GM19324 (cell line): Measurements from ENCODE around the gene CTNNA1.

Experiments
- ATAC-seq: cut with Tn5 transposase; IDR thresholded peaks from one replicate; pipeline ENCODE4 v1.9.1; 2021; ENCODE audit warnings: mild to moderate bottlenecking, moderate library complexity; ENCODE audit not compliant: unreplicated experiment, low FRiP score

The CTNNA1 gene

DNA sequence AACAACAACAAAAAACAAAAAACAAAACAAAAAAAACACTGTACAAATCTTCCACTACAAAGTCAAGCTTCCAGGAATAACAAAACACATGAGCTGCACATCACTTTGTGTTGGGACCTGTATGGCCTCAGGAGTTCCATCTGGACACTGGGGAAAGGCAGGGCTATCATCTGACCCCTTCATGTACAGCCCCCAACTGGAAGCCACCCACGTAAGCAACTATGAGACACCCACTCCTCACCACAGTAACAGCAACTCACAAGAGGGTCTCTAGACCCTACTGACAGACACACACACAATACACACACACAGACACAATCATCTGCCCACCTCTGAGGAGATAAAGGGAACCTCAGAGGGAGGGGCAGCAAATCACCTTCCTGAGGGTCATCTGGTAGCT, 203.6 kb downstream of the CTNNA1 start:
- no peak for ATAC-seq

DNA sequence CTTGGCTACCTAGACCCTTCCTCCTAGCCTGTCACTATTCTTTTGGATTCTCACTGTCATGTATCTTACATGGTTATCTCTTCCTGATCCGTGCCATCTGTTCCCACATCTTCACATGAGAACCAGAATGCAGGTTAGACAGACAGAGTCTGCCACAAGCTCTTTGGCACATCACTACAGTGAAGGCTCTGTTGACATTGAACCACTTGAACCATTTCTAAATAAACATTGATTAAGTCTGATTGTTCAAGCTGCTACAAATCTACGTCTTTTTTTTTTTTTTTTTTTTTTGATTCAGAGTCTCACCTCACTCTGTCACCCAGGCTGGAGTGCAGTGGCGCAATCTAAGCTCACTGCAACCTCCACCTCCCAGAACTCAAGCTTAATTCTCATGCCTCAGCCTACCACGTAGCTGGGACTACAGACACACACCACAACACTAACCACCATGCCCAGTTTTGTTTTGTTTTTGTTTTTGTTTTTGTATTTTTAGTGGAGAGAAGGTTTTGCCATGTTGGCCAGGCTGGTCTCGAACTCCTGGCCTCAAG, 207.0 kb downstream of the CTNNA1 start:
- ATAC-seq, result no peak

DNA sequence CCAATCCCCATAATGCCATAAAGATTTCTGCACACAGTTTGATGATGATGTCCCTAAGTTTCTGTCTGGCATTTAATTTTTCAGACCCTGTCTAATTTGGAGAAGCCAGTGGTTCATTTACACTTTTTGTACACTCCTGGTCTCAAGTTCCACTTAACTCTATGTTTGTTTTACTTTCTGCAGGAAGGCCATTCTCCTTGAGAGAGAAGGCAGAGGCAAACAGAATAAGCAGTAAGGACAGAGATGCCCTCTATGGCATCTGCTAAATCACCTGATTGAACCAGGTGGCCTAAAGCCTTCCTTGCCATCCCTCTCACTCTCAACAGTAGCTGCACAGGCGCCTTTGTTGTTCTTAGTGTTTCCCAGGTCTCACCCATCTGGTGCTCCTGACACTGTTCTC, 208.0 kb downstream of the CTNNA1 start:
- no peak for ATAC-seq

DNA sequence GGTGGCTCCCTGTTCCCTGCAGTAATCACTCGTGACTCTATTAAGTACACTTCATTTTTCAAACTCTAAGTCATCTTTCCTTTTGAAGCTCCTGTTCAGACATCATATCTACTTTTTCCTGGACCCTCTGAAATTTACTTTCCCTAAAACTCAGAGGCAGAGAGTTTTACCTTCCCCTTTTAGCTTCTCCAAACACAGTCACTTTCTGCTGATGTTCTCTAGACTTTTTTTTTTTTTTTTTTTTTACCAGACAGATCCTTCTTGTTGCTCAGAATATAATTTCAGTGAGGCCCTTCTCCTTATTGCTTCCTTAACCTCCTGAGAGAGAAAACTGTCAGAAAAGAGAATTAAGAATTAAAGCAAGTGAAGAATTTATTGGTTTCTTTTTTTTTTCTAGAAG, 208.5 kb downstream of the CTNNA1 start:
- no peak for ATAC-seq

DNA sequence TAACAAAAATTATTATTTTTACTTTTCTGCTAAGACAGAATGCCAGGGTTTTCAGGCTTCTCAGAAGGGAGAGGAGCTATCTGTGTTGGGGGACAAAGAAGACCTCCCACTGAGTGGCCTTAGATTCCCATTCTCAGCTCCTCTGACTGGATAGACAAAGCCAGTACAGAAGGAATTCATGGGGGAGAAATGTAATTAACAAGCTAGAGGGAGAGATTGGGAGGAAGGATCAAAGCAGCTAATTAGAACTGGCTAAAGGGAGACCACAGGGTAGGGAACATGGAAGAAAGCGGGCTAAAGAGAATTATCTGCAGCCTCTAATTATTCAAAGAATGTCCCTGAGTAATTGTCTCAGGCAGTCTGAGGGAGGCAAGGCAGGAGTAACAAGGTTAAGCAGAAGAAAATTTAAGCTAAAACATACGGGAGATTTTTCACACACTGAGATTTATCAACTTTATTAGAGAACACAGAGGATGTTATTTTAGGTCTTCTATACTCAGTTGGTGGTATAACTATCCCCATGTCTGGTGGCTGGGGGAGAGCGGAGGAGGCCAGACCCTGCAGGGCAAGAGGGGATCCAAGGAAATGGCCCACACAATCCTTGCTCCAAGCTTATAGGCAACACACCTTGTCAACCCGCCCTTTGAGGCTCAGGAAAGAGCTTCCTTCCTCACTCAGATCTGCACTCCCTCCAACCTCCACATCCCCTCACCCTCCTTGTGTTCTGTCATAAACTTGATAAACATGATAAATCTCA, 209.6 kb downstream of the CTNNA1 start:
- ATAC-seq, result no peak

DNA sequence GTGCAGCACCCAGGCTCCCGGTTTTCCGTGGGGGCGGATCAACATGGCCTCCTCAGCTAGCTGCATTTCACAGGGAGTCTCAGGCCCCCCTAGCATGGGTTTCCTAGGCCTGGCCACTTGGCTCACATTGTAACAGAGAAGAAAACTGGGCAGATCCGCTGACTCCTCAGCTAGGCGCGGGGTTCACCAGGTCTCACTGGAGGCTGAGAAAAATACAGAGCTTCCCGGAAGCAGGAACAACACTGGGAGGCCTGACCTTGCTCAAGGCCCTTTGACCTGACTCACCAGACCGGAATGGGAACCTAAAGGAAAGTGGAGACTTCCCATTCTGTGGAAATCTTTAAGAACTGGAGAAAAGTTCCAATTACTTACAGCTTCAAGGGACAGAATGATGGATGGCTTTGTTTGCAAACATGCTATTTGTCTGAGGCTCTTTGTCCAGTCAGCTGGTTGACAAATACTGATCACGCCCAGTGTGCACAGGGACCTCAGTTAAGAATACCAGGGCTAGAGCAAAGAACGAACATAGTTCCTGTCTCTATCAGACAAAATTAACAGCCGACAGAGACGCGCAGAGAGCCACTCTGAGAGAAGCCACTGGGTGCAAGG, 210.6 kb downstream of the CTNNA1 start:
- no peak for ATAC-seq

DNA sequence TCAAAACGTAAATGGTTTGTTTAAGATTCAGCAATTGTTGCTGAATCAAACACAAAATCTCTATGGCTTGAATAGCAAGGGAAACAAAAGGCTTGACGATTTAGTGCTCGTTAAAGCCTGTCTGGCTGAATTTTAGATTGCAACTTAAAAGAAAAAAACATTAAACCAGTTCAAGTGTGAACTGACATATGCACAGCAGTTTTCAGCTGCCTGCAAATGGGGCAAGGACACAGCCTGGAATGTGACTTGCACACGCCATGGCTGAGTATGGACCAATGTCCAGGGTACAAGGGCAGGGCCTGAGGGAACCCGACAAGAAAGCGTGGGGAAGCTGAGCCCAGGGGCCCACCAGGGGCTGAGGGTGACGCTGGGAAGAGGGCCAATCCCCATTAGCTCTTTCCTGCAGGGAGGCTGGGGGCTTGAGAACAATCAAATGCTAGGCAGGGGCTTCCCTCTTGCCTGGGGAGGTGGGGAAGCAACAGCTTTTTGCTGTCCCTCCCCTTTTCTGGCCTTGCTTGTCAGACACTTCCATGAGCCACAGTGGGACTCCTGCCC, 211.5 kb downstream of the CTNNA1 start:
- ATAC-seq, result no peak

DNA sequence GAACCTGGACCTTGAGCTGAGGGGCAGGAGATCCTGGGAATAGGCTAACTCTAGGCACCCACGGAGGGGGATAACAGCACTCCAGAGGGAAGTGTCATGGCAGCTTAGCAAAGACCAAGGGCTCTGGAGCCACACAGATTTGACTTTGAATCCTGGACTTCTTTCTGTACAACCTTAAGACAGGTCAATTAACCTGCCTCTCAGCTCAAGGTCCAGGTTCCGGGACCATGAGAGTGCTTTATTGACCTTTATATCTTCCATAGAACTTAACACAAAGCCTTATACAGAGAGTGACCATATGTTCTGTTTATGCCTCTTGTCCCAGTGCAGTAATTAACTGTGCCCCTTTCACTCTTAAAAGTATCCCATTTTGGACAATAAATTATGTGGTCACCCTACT, 212.4 kb downstream of the CTNNA1 start:
- no peak for ATAC-seq

DNA sequence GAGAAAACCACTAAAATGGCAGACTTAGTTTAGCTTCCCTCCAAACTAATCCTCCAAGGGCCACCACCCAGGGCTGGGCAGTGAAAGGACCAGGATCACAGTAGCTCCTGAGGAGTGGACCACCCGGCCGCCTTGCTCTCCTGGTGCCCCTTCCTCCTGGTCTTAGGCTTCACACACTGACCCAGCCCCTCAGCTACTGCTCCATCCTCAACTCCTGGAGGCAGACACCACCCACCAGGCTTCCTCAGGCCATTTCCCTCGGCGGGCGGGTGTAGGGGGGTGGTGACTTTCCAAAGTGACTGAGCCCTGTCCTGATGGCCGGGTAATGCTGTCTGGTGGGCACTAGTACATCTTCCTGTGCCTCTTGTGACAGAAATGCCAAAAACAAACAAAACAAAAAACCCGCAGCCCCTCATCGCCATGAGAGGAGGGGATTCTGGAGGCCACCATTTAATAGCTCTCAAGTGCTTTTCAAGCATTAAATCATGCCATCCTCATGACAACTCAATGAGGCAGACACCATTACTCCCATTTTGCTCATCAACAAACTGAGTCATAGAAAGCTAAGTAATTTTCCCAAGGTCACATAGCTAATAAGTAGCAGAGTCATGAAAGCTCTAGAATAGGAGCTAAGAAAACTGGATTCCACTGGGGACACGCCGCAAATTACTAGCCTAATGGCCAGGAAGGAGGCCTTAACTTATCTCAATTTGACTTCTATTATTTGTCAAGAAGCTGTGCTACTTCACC, 213.2 kb downstream of the CTNNA1 start:
- no peak for ATAC-seq

DNA sequence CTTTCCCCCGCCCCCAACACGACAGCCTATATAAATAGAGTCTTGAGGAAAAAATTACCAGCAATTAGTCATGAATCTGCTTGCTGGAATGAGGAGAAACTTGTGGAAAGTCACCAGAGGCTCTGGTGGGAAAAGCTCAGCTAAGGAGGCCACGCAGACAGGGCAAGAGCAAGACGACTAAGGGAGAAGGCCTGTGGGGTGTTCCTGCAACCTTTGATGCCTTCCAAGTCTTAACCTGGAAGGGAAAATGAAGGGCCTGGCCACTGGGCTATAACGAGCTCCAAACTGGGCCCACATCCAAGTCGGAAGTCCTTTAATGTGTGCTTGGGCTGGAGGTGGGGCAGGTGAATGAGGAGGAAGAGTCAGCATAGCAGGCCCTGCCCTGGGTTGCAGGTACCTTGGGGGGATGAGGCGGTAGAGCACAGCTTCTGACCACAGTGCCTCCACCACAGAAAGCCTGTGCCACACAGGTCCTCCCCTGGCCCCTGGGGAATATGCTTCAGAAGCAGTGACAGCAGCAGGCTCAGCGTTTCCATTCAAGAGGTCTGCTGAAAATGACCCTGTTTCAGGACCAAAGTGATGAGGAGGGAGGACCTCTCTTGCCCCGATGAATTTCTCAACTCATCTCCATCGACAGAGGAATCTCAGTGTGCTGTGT, 214.7 kb downstream of the CTNNA1 start:
- no peak for ATAC-seq

DNA sequence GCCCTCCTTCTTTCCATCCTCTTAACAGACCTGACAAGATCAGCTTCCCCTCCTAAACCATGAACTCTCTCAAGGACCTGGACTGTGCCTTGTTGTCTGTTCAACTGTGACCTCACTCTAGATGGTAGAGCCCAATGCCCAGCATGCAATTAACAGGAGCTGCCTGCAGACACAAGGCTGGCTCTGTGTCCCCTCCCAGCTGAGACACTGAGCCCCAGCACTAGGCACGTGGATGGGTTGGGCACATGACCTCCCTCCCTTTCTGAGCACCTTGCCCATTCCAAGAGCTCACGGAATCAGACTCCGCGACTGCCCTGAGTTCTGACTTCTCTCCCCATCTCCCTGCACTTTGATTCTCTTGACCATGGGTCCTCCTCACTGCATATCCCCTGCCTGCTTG, 215.4 kb downstream of the CTNNA1 start:
- ATAC-seq, result no peak

DNA sequence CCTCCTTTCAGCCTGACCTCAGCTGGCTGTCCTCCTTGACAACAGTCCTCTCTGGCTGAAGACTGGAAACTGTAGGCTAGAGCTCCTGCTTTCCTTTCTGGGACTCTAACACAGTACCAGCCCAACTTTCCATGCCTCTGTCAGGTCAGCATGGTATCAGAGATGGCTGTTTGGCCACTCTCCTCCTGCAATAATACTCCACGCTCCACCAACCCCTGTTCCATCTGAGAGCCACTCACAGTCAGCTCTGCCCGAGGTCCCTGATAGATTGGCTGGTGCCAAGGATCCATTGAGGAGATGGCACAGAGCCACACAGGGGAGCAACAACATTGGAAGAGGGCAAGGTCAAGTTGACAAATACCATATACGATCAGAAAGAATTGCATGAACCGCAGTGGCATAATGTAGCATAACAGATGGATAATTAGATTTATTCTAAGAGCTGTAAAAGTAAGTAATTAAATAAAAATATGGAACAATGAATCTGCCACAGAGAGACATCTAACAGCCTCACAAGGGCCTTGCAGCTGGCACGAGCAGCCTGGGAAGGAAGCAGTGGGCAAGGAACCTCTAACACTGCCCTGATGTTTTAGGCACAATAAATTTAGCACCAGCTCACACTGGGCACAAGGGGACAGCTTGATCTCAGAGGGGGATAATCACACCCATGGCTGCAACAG, 216.2 kb downstream of the CTNNA1 start:
- no peak for ATAC-seq

DNA sequence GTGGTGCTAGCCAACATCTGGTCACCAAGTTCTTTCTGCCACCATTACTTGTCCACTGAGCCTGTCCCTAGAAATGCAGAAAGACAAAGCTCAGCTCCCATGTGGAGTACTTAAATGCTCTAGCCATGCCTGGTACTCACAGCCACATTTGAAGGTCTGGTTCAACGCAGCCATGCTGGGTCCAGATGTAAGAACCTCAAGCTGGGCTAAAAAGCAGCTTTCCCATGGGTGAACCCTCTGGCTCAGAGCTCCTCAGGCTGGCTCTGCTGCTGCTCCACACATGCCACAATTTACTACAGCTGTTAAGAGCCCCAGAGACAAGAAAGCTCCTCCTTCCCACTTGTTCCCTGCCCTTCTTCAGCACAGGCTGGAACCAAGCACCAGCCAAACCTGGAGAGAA, 219.0 kb downstream of the CTNNA1 start:
- no peak for ATAC-seq

DNA sequence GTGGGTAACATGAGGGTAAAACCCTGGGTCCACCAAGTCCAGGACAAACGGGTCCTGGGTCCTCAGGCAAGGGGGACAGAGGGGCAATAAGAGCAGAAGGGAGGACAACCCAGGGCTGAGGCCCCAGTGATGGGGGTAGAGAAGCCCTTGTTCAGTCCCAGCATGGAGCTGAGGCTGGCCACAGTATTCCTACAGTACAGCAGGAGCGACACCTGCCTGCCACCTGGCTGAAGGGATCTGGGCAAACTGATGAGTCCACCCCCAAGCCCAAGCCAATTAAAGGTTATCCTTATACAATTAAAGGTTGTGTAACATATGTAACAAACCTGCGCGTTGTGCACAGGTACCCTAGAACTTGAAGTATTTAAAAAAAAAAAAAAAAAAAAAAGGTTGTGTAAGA, 219.6 kb downstream of the CTNNA1 start:
- ATAC-seq, result no peak

DNA sequence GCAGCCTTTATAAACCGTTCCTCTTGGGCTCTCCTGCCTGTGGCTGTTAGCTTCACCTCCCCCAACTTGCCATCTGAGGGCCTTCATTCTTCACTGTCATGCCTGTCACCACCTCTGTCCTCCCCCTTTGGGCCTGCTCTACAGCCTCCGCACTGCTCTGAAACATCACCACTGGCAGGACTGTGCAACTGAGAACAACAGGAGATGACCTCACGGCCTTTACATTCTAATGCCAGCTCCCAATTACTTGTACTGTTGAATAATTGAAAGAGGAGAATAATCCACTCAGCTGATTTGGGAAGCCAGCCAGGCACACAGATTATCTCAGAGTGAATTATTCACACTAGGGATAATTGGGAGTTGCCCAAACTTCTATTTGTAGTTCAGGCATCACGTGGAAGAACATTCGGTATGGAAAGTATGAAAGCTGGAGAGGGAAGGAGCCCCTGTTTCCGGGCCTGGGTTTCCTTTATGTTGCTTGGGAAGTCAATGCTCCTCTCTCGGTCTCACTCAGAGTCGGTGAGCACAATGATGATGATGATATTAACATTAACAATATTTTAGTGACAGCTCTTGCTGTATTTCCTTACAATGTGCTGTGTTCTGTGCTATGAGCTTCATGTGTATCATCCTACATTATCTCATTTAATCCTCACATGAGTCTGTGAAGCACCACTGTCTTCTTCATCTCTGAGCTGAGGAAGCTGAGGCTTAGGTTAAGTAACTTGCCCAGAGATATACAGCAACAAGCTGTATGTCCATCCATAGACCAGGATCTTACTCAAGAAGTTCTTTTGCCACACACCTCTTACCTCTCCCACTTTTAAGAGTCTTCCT, 221.2 kb downstream of the CTNNA1 start:
- ATAC-seq, result no peak

DNA sequence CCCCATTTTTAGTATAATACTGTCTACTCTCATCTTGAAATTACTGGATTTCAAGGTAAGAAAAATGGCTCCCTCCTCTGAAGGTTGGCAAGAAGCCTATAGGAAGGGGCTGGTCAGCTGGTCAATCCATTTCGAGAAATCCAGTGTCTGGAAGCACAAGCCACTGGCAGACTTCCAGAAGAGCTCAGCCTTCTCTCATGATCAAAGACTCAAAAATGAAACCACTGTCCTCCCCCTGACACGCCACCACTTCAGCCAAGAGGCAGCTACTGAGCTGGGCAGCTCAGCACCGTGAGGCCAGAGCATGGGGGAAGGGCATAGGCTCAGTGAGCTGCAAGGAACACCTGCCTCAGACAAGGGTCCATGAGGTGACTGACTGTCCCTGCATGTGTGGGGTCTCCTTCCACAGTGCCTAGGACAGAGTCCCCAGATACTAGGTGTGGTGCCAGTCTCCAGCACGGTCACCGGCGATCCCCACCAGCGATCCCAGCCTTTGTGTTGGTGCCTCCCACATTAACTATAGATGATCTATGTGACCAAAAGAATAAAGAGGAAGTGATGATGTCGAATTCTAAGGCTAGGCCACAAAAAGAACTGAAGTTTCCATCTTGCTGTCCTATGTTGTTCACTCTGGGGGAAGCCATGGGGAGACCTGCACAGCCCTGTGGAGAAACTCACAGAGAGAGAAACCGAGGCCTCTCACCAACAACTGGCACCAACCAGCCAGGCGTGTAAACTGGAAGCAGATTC, 222.0 kb downstream of the CTNNA1 start:
- ATAC-seq, result no peak

DNA sequence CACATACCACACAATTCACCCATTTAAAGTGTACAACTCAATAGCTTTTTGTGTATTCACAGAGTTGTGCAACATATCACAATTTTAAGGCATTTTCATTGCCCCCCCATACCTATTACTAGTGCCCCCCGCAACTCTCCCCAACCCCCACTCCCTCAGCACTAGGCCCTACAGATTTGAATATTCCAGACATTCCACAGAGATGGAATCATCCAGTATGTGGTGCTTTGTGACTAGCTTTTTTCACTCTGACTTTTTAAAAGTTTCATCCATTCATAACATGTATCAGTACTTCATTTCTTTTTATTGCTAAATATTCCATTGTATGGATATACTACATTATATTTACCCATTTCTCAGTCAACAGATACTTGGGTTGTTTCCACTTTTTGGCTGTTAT, 224.9 kb downstream of the CTNNA1 start:
- ATAC-seq, result no peak

DNA sequence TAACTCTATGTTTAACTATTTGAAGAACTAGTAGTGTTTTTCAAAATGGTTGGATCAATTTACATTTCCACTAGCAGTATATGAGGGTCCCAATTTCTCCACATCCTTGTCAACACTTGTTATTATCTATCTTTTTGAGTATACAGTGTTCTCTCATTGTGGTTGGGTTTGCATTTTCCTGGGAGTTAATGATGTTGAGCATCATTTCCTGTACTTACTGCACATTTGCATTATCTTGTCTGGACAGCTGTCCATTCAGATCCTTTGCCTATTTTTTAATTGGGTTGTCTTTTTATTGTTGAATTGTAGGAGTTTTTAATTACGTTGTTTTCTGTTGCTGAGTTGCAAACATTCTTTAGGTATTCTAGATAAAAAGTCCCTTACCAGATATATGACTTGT, 225.4 kb downstream of the CTNNA1 start:
- no peak for ATAC-seq
